ENCODE measurements around the gene A2M. TPM values are rescaled to one million over a fixed set of nuclear protein-coding genes. Genes with fewer than 3 reads are reported as not detected.
A peak's percentile ranks its signal among the peaks of the same experiment; 100 is the strongest.

The A2M gene
- total RNA-seq, 3 donors from 2014 or later: 276 to 457 (median 281) TPM

- no peak for TF ChIP-seq POLR2A (IDR thresholded peaks at IDR 0.05)
- no peak for TF ChIP-seq CTCF (IDR thresholded peaks at IDR 0.05)
- TF ChIP-seq POLR2AphosphoS5 (IDR thresholded peaks at IDR 0.05): no peak
- peak overlapping the region; percentile 48 to 78 for H3K27ac ChIP-seq
- H3K4me3 ChIP-seq: no peak overlapping the region
- intact Hi-C loops (cut with DNase I; ENCODE audit: low total_unique reads): no loop called here
- no peak for DNase-seq (ENCODE audit: low spot score in 2 of 2)
- H3K9me3 ChIP-seq: no peaks in the 10 kb centered on the region
- H3K4me1 ChIP-seq: no peaks in the 10 kb centered on the region
- H3K36me3 ChIP-seq: no peaks in the 10 kb centered on the region
- no peaks in the 10 kb centered on the region for H3K27me3 ChIP-seq
Measured at GRCh38 chr12:9120487-9121184, 4.9 kb upstream of the A2M start.

- Histone ChIP-seq H3K4me1 (no peaks in the 10 kb centered on the region), H3K9me3 (no peaks in the 10 kb centered on the region), H3K4me3 (peak overlapping the region in 1 of 3 donors; percentile 20), H3K36me3 (no peaks in the 10 kb centered on the region), H3K27ac (peak overlapping the region; percentile 78 to 80), H3K27me3 (no peaks in the 10 kb centered on the region)
- DNase-seq (ENCODE audit: low spot score in 2 of 2): peak in 1 of 2 donors; percentile 26
- TF ChIP-seq POLR2AphosphoS5 (IDR thresholded peaks at IDR 0.05): no peak
- no peak for TF ChIP-seq POLR2A (IDR thresholded peaks at IDR 0.05)
- TF ChIP-seq CTCF (IDR thresholded peaks at IDR 0.05): no peak
- intact Hi-C loops (cut with DNase I; ENCODE audit: low total_unique reads): no loop called here
Measured at GRCh38 chr12:9118158-9118557, 2.4 kb upstream of the A2M start.

- Histone ChIP-seq H3K4me3 (peak overlapping the region; percentile 39 to 62 (median 44)), H3K4me1 (no peaks in the 10 kb centered on the region), H3K36me3 (no peaks in the 10 kb centered on the region), H3K27me3 (no peaks in the 10 kb centered on the region), H3K27ac (peak overlapping the region in 1 of 2 donors; percentile 78), H3K9me3 (no peaks in the 10 kb centered on the region)
- no peak for DNase-seq (ENCODE audit: low spot score in 2 of 2)
- no peak for TF ChIP-seq POLR2A (IDR thresholded peaks at IDR 0.05)
- no peak for TF ChIP-seq POLR2AphosphoS5 (IDR thresholded peaks at IDR 0.05)
- no peak for TF ChIP-seq CTCF (IDR thresholded peaks at IDR 0.05)
- intact Hi-C loops (cut with DNase I; ENCODE audit: low total_unique reads): no loop called here
Measured at GRCh38 chr12:9114946-9115345, 773 bp downstream of the A2M start.

- DNase-seq (ENCODE audit: low spot score in 2 of 2): no peak
- Histone ChIP-seq H3K4me1 (no peaks in the 10 kb centered on the region), H3K4me3 (peak overlapping the region; percentile 39 to 62 (median 44)), H3K27me3 (no peaks in the 10 kb centered on the region), H3K36me3 (no peaks in the 10 kb centered on the region), H3K27ac (peak overlapping the region in 1 of 2 donors; percentile 52), H3K9me3 (no peaks in the 10 kb centered on the region)
- no peak for TF ChIP-seq POLR2AphosphoS5 (IDR thresholded peaks at IDR 0.05)
- TF ChIP-seq POLR2A (IDR thresholded peaks at IDR 0.05): no peak
- TF ChIP-seq CTCF (IDR thresholded peaks at IDR 0.05): no peak
- intact Hi-C loops (cut with DNase I; ENCODE audit: low total_unique reads): no loop called here
Measured at GRCh38 chr12:9113987-9114309, 1.8 kb downstream of the A2M start.

GRCh38 chr12:9113296-9113986 is 2.3 kb downstream of the A2M start:
- Histone ChIP-seq H3K9me3 (no peaks in the 10 kb centered on the region), H3K36me3 (no peaks in the 10 kb centered on the region), H3K27ac (peak overlapping the region; percentile 52 to 67), H3K4me3 (peak overlapping the region; percentile 39 to 62 (median 44)), H3K27me3 (no peaks in the 10 kb centered on the region), H3K4me1 (no peaks in the 10 kb centered on the region)
- TF ChIP-seq POLR2A (IDR thresholded peaks at IDR 0.05) (no peak), CTCF (IDR thresholded peaks at IDR 0.05) (no peak), POLR2AphosphoS5 (IDR thresholded peaks at IDR 0.05) (no peak)
- intact Hi-C loops (cut with DNase I; ENCODE audit: low total_unique reads): no loop called here
- DNase-seq (ENCODE audit: low spot score in 2 of 2): no peak
